T47D (cell line): ENCODE measurements around the gene KMT2E.

ENCODE experiments used
- DNase-seq, 2 experiments: peaks; one replicate each; pipeline versions ENCODE4 v3.0.0 to v3.0.0-alpha.2; 2011 to 2012; ENCODE audit warnings: low read depth in 1 of 2, low spot score in 1 of 2
- JUND ChIP-seq: IDR thresholded peaks from 2 replicates; pipeline ENCODE4 v1.6.1; 2012; ENCODE audit warnings: low read depth
- in situ Hi-C: cut with HindIII; loops from 2 replicates; pipeline ENCODE4 v1.10.0; 2016; ENCODE audit warnings: low sequenced_read_pairs, low pct_unique_long_range_greater_than_20kb

The KMT2E gene

DNA sequence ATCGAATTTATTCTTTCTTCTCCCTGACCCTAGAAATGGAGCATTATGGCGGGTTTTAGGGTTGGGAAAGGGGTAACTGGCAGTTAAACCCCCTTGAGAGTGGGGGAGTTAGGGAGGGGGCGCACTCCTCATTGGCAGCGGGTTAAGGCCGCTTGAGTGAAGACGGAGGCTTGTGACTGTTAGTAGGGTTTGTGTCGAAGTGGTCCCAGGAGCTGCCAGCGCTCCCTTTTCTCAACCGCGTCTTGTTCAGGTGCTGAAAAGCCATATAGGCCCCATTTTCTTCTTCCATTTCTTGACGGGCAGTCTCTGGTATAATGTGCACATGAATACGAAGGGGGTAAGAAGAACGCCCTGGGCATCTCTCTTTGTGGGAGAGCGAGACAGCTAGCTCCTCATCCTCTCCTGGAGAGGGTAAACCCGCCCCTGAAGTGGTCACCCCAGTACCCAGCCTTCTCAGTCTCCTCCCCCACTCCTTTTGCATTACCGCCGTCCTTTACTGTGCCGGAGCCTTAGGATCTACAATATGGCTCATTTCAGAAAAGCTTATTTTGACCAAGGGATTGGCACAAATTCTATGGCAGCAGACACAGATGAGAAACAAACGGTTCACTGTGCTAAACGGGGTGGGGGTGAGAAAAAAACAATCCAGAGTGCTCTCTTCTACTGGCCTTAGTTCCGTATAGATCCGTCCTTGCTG is 836 bp downstream of the KMT2E start:
- peak in 1 of 2 experiments; percentile 18 for DNase-seq
- in situ Hi-C loops, result no loop called here
- TF ChIP-seq JUND, result no peak

DNA sequence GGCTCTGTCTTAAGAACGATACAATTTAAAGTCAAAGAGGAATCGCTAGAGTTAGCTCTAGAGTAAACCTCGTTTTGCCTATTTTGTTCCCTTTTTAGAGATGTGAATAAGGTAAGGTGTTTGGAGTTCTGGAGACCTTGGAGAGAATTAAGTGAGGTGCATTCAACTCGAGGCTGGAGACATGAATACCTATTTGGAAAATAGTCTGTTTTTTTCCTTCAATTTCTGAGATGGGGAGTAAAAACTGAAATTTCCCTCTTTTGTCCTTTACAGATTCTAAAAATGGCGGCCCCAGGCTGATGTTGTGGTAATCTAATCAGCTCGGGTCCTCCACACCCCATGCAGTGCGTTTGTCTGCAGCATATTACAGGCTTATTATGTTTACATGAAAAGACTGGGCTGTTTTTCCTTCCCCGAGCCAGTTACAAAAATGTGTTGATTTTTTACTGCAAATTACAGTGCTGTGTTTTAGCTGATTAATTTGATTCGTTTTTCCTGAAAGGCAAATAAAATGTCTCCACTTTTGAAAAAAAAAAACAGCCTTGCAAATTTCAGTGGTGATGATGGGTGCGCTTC is 1.5 kb downstream of the KMT2E start:
- no peak for TF ChIP-seq JUND
- in situ Hi-C loops, result no loop called here
- DNase-seq, result no peak

DNA sequence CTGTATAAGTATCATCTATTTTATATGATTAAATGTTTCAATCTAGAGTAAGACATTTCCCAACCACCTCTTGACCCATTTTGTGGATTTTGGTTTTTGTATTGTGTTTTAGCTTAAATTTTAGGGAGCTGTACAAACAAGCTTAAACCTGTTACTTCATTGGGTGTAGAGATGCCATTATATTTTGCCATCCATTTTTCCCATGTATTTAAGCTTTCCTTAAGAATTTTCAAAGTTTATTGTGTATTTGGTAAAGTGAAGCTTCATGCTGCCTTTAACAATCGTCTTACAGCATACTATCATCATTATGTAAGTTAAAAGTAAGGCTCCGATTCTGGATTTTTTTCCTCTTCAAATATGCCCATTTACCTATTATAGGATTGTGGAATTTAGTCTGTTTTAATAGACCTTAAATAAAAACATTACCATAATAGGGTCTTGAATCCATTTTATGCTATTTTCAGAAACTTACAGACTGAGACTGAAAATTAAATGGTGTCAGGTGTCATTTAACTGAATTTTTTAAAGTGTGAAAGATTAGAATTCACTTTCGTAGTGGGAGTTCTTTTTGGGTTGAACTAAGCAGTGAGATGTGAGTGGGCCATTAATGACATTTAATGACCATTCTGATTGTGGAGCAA is 2.2 kb downstream of the KMT2E start:
- no peak for DNase-seq
- in situ Hi-C loops, result no loop called here
- TF ChIP-seq JUND, result no peak

DNA sequence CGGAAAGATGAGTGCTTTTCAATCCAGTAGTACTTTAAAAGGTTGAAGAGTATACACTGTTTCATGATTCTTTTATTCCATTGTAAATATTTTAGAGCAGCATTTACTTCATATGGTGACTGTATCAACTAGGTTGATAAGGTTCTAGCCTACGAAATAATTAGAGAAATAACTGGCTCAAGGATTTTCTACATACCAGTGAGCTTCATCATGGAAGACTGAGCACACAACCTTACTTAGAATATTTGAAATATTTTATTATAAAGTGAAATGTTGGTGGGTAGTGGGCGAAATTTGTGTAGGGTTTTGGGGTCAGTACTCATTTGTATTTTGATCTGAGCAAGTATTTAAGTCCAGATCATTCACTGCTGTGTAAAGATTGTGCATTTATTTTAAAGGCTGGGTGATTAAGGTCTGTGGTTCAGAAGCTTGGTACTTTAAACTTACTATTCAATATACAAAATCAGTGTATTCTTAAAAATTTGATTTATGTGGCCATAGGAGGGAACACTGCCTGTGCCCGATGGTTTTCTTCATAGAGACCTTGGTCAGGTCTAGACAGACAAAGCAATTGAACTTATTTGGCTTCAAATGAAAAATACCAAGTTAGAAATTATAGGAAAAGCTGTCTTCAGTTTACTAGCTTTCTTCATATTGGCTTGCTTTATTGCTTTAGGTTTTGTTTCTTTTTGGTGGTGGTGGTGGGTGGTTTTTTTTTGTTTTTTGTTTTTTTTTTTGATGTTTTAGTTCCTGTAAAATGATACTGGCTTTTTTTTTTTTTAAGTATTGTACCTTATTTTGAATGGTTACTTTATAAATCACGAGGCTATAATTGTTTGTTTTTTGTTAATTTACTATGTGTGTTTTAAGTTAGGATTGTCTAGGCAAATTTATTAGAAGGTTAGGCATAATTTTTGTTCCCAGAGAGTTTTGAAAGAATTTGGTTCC is 3.0 kb downstream of the KMT2E start:
- TF ChIP-seq JUND, result no peak
- in situ Hi-C loops, result no loop called here
- no peak for DNase-seq

DNA sequence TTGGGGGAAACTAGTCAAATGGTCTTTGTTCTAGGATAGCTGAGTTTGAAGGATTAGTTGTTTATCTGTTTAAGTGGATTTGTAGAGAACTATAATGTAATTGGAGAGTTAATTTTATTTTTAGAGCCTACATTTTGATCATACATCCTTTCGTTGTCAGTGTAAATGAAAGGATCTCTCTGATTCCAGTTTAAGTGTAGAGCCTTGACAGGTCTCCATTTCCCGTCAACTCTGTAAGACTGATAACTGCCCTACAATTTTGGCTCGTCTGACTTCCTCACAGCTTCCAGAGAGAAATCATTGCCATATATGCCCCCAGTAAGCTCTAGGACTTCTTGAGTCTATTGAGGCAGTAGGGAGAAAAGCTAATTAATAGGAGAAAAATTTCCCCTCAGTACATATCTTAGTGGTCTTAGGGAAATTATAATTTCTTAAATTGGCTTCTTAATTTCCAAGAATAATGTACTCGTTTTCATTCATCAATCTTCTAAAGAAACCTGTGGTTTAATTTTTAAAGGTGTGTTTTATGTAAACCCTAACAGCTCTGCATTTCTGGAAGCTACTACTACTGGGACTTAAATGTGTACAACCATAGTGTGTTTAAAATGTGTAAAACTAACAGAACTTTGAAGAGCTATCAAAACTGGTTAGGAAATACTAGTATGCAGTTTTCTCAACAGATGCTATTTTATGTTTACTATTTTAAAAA is 3.8 kb downstream of the KMT2E start:
- in situ Hi-C loops, result no loop called here
- DNase-seq, result no peak
- TF ChIP-seq JUND, result no peak

DNA sequence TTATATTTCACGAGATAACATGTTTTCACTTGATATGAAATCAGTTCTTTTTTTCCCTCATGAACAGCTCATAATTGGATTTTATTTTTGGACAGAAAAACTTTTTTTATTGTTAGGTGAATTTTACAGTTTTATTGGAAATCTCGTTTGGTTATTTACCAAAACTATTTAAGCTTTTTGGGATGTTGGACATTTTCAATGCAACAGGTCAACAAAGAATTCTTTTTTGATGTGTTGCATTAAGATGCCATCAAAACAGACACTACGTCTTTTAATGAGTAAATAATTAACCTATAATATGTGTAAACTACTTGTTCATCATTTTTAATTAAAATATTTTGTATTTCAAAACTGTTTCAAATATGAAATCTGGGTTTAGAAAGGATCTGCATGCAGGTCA is 5.3 kb downstream of the KMT2E start:
- no peak for DNase-seq
- no peak for TF ChIP-seq JUND
- in situ Hi-C loops, result no loop called here

DNA sequence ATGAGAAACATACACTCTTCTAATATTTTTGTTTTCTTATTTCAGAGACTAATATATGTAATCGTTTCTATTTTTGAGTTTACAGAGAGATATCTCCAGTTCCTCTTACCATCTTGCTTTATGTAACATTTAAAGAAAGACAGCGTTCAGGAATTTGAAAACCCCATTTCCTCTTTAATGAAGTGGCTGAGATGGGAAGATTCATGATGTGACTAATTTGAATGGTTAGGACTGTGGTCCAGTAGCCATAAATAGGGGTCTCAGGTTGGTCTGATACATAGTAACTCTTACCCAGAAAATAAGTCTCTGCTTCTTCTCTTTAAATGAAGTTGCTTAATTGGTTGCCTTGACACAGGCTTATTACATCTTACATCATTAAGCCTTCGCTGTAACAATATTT is 6.9 kb downstream of the KMT2E start:
- in situ Hi-C loops, result no loop called here
- DNase-seq, result no peak

DNA sequence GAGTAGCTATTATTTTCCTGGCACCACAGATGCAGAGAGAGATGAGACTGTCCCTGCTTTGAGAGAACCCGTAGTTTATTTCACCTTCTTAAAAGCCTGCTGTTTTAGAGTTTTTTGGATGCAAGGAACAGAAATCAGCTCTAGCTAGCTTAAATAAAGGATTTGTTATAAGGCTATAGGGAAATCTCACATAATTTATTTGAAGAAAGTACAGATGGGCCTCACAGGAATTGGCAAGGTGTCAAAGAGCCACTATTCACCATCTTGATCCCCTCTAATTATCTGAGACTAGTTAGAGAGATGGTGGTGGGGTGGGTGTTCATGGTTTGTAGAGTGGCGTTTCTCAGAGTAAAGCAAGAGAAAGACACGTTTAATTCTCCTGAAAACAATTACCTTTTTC is 7.3 kb downstream of the KMT2E start:
- in situ Hi-C loops, result no loop called here
- no peak for DNase-seq
- TF ChIP-seq JUND, result no peak

More for the DNA sequence above, 6.9 kb downstream of the KMT2E start:
- TF ChIP-seq JUND, result no peak

DNA sequence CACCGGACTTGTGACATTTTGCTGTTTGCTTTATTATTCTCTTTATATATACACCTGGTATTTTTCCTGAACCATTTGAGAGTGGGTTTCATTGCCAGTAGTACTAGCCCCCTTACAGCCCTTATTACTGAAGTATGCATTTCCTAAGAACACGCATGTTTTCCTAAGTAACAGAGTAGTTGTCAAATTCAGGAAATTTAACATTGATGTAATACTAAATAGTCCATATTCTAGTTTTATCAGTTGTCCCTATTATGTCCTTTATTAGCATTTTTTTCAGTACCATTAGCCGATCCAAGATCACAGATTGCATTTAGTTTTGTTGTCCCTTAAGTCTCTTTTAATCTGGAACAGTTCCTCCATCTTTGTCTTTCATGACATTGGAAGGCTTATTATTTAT is 8.0 kb downstream of the KMT2E start:
- in situ Hi-C loops, result no loop called here
- TF ChIP-seq JUND, result no peak
- no peak for DNase-seq

DNA sequence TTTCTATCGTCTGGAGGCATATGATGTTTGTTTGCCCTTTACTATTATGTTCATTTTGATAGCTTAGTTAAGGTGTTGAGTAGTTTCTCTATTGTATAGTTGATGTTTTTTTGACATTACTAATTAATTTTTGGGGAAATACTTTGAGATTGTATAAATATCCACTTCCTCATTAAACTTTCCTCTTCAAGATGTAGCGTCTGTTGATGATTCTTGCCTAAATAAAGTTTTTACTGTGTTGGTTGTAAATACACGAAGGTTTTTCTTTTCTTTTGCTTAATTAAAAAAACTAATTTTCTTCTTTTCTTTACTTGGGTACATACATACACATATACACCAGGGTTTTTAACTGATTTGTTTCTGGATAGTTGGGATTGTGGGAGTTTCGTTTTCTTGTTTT is 8.5 kb downstream of the KMT2E start:
- in situ Hi-C loops, result no loop called here
- no peak for TF ChIP-seq JUND
- no peak for DNase-seq

DNA sequence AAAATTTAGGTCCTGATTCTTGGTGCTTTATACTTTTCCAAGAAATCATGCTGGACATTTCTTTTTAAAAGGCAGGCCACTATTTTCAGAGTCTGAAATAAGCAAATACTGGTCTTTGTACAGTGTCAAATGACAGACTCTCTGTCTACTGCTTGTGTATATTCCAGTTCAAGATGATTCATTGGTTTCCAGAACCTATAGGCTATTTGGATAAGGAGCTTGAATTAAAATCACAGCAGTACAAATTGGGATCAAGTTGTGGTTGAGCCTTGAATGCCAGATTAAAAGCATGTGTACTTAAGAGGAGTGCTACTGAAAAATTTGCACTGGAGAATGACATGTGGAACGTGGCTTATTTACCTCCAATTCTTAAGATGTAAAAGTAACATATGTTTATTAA is 10.7 kb downstream of the KMT2E start:
- no peak for TF ChIP-seq JUND
- in situ Hi-C loops, result no loop called here
- peak in 1 of 2 experiments; percentile 81 for DNase-seq

DNA sequence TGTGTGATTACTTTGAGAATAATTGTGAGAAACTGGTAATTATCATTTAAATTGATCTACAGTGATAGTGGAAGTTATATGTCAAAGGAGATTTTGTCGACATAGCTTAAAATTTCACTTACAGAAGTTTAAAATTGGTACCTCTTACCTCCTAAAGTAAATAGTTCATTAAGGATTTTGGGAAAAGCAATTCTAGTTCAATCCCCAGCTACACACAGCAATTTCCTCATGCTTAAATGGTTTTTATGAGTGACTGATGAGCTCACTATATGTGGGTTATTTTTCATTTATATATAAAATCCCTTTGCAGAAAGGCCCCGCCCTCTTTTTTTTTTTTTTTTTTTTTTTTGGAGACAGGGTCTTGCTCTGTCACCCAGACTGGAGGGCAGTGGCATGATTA is 12.7 kb downstream of the KMT2E start:
- in situ Hi-C loops, result no loop called here
- DNase-seq, result no peak
- TF ChIP-seq JUND, result no peak
